ENCODE results near the gene SLCO2A1.

Gene SLCO2A1

DNA sequence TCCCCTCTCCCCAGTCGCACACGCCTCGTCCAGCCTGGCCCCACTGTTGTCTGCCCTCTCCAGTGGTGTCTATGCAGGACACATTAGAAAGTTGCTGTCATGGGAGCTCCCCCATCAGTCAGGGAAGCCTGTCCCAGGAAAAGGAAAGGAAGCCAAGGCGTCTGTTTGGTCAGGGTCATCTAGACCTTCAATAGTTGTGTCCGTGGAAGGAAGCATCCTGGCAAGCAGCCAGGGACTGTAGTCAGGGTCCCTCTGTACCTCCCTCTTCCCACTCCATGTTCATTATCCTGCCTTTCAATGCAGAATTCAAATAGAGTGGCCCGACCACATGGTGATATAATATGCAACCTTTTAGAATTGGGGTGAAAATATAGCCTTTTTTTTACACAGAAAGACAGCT lies 73.4 kb downstream of the SLCO2A1 start:
- no peak for DNase-seq (ENCODE audit: extremely low read depth in 1 of 2, low read depth in 1 of 2)

DNA sequence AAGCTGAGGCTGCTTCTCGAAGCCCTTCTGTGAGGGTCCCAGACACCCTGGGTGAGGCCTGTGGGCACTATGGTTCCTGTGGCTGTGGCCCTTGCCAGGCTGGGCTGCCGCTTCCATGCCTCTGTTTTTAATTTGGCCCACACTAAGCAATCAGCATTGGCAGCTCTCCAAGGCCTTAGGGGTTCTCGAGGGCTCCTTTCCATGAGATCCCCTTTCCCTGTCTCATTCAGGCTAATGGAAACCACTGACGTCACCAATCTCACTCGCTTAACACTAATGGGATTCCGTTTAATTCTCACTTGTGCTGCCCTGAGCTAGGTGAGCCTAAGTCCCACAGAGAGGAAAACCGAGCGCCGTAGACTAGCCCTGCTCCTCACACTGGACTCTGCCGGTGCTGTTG lies 73.8 kb downstream of the SLCO2A1 start:
- no peak for DNase-seq (ENCODE audit: extremely low read depth in 1 of 2, low read depth in 1 of 2)

DNA sequence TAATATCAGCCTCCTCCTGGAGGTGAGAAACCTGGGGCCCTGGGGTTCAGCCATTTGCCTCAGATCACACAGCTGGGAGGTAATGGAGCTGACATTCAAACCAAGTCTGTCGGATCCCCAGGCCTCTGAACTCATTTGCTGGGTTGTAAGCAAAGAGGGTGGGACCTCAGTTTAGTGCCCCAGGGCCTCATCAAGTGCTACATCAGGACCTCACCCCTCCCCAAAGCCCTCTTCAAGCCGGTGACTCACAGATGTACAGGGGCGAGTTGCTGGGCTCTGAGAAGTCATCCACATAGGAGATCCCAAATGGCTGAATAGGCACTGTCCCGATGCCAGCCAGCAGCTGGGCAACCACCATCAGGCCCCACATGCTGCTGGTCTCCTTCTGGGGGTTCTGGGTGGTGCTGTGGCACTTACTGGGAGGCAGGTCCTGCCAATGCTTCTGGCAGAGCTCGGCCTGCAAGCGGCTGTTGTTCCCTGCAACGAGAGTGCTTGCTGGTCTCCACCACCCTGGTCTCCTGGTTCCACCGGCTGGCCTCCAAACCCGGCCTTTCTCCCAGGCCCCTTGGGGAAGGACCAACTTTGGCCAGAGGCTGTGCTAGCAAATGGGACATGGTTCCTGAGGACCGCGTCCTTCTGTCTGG lies 74.9 kb downstream of the SLCO2A1 start:
- no peak for DNase-seq (ENCODE audit: extremely low read depth in 1 of 2, low read depth in 1 of 2)

DNA sequence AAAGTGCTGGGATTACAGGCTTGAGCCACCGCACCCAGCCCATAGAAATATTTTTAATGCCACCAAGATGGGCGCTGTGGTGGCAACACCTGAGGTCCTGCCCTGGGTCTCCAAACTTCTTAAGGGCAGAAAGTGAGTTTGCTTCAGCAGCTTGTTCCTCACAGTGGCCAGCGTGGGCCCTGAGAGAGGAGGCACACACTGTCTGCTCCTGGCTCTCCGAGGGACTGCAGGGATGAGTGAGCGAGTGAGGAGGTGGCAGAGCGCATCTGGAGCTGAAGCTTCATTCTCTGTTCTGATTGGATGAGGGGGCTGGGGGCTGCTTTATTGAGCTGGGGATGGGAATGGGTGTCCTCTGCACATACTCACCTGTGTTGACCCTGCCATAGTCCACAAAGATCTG lies 76.4 kb downstream of the SLCO2A1 start:
- no peak for DNase-seq (ENCODE audit: extremely low read depth in 1 of 2, low read depth in 1 of 2)

DNA sequence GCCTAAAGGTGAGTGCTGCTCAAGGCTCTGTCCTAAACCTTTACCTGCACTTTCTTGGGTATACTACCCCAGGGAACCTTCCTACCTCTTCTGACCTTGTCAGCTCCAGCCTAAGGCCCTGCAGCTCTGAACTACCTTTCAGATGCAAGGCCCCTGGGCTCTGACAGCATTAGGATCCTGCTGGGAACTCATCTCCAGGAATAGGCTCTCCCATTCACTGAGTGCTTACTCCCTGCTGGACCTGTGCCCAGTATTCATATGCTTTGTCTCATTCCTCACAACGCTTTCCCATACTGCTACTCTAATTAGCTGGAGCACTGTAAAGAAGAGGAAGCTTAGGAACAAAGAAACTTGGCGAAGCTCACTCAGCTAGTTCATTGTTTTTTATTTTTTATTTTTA lies 80.3 kb downstream of the SLCO2A1 start:
- no peak for DNase-seq (ENCODE audit: extremely low read depth in 1 of 2, low read depth in 1 of 2)

DNA sequence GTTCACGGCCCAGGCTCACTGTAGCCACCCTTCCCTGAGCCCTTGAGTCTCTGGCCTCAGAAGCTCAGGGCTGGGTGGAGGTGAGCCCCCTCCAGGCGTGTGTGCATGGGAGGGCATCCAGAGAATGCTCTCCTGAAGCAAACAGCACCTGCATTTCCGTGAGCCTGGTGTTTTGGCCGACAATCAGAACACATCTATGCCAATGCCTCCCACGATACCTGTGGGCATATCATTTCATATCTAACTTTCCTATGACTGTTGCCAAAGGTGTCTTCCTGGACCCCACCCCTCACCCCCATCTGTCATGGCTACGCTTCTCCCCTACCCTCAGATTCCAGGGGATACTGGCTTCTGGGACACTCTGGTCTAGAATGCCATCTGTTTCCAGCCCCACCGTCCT lies 80.7 kb downstream of the SLCO2A1 start:
- DNase-seq (ENCODE audit: extremely low read depth in 1 of 2, low read depth in 1 of 2): no peak

DNA sequence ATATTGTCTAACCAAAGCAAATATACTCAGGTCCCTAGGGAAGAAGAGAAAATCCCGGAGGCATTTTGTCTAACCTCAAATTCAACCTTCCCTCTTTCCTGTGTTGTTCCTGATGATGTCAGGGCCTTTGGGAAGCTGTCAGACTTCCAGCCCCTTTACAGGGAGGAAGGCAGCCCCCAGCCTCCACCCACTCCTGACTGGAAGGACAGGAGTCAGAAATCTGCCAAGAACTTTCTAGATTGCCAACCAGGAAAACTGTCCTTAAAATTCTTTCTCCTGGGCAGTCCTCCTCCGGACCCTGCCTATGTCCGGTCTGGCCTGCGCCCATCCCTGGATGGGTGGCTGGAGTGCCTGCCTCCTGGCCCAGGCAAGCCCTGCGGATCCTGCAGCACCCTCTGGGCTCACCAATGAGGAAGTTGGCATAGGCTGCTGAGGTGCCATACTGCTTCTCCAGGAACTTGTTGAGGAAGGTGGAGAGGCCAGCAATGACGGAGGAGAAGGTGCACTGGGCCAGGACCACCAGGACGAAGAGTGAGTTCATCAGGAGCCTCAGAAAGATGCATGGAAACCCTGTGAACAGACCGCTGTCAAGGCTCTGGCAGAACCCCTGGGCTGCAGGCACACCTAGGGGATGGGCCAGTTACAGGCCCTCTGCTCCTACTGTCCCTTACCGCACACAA lies 81.5 kb downstream of the SLCO2A1 start:
- no peak for DNase-seq (ENCODE audit: extremely low read depth in 1 of 2, low read depth in 1 of 2)

DNA sequence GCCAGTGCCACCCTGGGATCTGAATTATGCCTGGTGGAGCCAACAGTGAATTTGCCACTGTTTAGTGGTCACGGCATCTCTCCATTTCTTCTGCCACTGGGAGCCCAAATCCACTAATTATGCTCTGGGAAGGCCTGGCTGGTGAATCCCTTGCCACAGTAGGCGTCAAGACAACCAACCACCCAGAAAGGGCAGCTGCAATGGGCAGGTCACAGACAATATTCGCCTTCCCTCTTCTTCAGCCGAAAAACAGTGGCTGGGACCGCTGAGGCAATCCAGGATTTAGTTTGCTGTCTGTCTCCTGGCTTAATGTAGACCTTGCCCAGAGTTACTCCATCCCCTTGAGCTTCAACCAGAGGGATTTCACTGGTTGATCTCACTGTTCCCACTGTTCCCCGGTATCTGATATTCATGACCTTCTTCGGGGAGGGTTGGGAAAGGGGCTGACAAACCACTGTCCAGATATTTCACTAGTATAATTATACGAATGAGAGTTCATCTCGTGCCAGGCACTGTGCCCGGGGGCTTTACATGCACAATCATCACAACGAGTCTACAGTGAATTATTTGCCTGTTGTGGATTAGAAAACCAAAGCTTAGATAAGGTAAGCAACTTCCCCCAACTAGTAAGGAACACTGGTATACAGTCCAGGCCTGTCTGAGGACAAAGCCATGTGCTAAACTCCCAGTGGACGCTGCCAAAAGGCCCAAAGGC lies 84.2 kb downstream of the SLCO2A1 start:
- DNase-seq (ENCODE audit: extremely low read depth in 1 of 2, low read depth in 1 of 2): no peak

DNA sequence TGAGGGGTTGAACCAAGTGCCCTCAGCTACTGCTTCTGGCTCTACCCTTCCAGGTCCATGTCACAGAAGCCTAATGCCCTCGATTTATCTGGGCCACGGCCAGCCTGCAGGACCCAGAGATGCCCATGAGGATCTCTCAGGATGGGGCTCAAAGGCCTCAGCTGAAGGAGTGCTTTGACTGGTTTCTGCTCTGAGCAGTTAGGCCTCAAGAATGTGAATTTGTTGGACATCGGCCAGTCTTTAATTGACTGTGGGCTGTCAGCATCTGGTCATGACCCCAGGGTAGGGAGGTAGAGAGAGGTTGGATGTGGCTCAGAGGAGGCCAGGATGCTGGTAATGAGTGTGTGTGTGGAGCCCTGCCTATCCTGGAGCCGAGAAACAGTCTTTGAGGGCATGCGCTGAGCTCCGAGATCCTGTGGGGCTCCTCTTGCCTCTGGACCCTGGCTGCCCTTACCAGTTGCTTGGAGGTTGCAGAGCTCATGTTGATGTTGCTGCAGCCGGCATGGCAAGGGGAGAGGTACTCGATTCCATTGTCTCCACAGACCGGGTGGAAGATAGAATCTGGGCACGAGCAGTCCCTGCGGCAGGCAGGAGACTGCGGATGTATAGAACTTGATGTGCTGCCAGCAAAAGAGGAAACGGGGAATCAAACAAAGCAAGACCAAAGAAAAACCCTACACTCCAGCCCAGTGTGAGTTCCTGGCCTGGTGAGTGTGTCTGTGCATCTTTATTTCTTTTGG lies 84.9 kb downstream of the SLCO2A1 start:
- DNase-seq (ENCODE audit: extremely low read depth in 1 of 2, low read depth in 1 of 2): no peak

DNA sequence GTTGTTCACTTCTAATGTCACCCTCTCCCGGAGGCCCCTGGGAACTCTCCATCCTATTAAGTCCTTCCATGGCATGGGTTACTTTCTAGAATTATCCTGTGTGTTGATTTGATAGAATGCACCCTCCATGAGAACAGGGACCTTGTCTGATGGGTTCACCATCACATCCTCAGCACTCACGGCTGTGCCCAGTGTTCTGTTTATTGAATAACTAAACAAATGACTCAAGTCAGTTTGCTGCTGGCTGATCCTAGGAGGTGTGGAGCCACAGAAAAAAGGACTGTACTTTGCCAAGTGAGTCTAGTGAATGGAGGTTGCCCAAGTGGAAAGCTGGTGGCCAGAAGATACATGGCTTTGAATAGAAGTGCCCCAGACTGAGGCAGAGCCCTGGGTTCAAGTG lies 85.5 kb downstream of the SLCO2A1 start:
- no peak for DNase-seq (ENCODE audit: extremely low read depth in 1 of 2, low read depth in 1 of 2)

DNA sequence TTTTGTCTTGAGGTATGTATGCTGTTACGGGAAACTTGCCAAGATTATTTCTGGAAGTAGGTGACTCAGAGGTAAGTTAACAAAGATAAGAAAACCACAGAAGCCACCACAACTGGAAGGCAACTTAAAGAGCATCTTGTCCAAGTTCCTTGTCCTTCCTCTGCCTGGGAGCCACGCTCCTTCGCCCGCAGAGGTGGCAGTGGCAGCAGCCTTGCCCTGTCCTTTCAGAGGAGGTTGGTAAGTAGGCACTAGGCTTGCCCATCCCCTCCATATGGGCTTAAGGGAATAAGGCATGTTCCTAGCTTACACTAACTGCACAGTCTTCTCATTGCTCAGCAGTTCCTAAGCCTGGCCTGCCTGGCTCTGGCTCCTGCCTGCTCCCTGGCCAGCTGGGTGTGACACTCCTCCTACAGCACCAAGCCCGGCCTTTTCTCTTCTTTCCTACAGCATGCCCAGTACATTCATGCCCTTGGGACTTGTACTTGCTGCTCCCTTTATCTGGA lies 86.0 kb downstream of the SLCO2A1 start:
- no peak for DNase-seq (ENCODE audit: extremely low read depth in 1 of 2, low read depth in 1 of 2)

DNA sequence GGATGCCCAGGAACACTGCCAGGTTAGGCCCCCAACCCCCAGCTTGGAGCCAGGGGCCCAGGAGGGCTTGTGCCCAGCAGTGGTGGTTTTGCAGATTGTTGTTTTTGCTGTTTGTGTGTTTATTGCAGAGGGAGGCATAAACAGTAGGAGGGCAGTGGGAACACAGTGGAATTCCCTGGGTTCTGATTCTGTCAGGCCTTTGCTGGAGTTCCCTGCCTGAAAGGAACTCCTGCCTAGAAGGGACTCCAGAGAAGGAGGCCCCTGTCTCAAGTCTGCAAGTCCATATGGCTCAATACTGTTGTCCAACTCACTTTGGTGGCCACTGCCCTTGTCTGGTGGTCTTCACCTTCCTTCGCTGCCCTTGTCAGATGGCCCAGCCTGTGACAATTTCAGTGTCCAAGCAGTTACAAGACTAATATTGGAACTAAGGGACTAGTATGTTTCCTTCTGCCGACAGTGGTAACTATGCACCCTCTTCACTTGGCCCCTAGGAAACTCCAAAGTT lies 86.6 kb downstream of the SLCO2A1 start:
- DNase-seq (ENCODE audit: extremely low read depth in 1 of 2, low read depth in 1 of 2): no peak

DNA sequence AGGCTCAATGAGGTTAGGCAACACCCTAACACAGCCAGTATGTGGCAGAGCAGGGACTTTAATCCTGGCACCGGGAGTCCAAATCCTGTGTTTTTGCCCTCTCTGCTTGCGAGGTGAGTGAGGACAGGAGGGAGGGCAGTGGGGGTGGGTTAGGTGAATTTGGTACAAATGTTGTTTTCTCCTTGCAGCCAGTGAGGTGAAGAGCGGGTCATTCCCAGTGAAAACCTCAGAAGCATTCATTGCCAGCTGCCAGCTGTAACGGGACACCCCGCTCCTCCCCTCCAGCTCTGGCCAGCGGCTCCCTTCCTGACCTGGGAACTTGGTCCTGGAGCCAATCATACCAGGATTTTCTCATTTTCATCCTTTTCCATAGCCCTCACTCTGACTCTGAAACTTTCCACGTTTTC lies 88.3 kb downstream of the SLCO2A1 start:
- DNase-seq (ENCODE audit: extremely low read depth in 1 of 2, low read depth in 1 of 2): no peak

DNA sequence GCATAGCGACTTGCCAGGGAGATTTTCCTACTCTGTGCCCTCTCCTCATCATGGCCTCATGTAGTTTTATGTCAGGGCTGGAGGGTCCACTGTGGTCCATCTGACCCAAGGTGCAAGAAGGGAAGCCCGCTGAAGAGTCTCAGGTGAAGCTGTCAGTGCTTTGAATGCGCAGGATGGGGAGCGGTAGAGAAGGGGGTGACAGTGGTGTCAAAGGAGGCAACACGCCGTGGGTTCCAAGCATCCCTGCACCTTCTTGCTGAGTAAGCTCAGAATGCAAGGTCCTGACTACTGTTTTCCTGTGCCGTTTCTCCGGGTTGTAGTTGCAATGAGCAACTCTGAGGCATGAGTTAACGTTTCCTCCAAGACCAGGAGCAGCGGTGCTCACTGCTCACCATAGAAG lies 89.2 kb downstream of the SLCO2A1 start:
- no peak for DNase-seq (ENCODE audit: extremely low read depth in 1 of 2, low read depth in 1 of 2)

DNA sequence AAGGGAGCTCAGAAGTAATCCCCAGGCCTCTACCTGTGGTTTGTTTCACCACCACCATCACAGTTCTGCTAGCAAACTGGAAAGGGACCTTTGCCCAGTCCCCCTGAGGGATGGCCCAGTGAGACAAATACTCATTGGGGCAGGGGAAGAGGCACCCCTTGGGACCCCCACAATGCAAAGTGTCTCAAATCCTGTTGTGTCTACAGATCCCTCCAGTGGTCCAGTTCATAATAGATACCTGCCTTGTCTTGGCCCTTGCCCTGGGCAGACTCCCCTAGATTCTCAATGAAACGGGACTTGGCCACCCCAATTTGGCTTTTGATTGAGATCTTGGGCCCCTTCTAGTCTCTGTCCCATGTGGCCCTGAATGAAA lies 90.3 kb downstream of the SLCO2A1 start:
- no peak for DNase-seq (ENCODE audit: extremely low read depth in 1 of 2, low read depth in 1 of 2)

DNA sequence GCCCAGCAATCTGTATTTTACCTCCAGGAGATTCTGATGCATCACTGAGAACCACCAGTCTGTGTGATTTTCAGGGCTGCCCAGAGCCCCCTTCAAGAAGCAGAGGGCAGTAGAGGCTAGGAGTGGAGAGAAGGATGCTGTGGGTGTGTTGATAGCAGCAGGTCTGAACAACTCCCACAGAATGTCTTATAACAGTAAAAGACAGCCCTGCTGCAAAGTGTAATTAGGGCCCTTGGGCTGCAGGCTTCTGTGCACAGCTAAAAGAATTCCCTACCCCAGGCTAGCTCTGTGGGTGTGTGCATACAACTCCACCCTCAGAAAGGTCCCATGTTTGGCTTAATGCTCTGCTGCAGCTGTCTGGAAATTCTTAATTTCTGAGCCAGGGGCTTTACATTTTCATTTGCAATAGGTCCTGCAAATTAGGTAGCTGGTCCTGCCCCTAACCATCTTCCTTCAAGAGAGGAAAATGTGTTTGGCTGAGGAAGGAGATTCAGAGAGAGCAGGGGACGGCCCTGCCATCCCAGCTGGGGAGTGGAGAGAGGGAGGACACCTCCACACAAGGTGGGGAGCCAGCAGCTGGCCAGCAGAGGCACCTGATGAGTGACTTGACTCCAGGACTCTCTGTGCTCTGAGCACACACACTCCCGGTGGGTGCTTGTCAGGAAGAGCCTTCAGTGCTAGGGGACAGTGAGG lies 90.8 kb downstream of the SLCO2A1 start:
- no peak for DNase-seq (ENCODE audit: extremely low read depth in 1 of 2, low read depth in 1 of 2)

DNA sequence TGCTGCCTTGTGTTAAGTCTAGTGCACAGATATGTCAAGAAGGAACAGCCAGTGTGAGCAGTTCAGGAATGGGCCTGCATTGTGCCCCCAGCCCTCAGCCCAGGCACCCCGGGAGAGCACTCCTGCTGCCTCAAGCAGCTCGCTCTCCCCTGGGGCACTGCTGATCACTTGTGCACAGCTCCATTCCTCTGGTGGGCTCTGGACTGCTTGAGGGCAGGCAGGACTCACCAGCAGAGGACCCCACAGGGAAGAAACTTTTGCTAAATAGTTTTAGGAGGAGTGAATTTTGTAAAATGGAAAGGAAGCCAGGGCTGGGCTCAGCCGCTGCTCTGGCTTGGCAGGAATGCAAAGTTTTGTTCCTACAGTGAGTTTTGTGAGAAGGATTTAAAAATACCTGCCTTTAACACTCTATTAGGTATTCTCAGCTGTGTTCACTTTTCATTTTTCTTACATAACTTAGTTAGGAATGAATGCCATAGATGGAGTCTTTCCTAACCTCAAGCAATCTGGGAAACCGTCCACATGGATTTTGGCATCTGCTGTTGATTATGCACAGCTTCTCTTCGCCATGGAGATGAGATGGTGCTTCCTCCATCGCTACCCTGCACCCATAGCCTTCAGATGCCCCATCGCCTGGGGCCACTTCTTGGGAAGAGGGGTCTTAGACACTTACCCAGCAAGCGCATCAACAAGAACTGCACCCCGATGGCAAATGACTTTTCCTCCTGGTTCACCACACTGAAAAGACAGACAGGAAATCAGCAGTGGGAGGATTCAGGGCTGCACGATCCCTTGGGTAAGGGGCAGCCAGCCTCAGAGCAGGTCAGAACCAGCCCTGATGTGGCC lies 91.7 kb downstream of the SLCO2A1 start:
- no peak for DNase-seq (ENCODE audit: extremely low read depth in 1 of 2, low read depth in 1 of 2)

DNA sequence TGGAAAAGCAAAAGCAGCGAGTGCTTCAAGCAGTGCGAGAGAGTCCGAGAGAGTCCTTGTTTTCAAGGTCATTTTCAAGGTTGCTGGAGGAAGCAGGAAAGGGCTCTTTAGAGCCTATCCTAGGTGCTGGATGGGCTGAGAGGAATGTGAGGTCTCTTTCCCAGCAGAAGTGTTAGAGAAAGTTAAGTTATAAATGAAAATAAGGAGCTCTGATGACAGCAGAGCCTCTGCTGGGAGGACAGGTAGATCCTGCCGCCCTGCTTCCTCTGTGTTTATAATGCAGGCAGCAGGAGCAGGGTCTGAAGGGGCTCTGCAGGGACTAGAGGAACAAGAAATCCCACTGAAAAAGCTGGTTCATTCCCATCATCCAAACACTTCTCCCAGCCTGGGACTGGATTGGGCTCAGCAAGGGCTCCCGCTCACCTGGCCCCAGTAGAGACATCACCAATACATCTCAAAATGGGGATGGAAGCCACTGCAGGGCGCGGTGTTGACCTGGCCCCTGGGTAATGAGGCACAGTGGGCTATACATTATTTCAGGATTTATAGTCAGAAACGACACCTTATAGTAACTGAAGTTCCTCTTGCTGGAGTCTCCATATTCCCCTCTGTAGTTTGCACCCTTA lies 92.6 kb downstream of the SLCO2A1 start:
- DNase-seq (ENCODE audit: extremely low read depth in 1 of 2, low read depth in 1 of 2): no peak
